ENCODE results near the gene TEC. TPM values are rescaled to one million over a fixed set of nuclear protein-coding genes. Genes with fewer than 3 reads are reported as not detected.

The TEC gene
- total RNA-seq, 2 experiments from 2014 or later, result 2.8 TPM

DNA sequence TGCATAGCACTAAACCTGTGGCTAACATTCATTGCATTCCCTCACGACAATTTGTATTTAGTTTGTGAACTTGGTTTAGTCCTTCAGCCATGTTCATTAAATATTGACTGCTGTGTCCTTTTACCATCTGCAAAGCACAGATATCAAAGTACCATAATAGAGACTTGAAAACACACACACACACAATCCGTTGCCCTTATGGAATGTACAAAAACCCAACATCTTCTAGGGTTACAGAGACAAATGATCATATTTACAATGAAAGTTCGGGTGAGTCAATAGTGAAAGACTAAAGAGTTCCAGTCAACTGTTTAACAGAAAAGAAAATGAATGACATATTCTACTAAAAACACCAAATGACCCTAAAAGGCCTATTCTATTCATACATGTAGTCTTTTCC, 84.8 kb downstream of the TEC start:
- H3K27ac Mint-ChIP-seq, result no peak overlapping the region
- CTCF ChIA-PET, result no interaction called here
- TF ChIP-seq, protein P1, sequence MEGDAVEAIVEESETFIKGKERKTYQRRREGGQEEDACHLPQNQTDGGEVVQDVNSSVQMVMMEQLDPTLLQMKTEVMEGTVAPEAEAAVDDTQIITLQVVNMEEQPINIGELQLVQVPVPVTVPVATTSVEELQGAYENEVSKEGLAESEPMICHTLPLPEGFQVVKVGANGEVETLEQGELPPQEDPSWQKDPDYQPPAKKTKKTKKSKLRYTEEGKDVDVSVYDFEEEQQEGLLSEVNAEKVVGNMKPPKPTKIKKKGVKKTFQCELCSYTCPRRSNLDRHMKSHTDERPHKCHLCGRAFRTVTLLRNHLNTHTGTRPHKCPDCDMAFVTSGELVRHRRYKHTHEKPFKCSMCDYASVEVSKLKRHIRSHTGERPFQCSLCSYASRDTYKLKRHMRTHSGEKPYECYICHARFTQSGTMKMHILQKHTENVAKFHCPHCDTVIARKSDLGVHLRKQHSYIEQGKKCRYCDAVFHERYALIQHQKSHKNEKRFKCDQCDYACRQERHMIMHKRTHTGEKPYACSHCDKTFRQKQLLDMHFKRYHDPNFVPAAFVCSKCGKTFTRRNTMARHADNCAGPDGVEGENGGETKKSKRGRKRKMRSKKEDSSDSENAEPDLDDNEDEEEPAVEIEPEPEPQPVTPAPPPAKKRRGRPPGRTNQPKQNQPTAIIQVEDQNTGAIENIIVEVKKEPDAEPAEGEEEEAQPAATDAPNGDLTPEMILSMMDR (IDR thresholded peaks at IDR 0.05), result no peak

DNA sequence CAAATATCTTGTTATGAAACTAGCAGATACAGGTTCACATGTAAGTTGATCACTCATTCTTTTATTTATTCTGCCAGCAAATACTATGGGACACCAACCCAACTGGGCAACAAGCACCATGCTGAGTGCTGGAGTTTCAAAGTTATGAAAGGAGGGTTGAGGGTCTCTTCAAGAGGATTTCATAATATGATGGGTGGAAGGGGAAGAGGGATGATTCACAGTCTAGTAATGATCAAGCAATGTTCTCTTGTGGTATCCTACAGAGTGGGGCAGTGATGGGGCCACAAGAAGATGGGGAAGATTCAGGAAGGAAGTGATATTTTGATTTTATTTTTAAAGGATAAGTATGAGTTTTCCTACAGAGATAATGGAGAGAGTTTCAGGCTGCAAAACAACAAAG, 89.4 kb downstream of the TEC start:
- ChIA-PET POLR2A (no interaction called here), CTCF (no interaction called here)
- H3K27me3 Mint-ChIP-seq, result no peaks in the 10 kb centered on the region
- intact Hi-C loops (cut with DNase I, micrococcal nuclease), result no loop called here
- DNase-seq, result no peak
- H3K9me3 Mint-ChIP-seq, result no peaks in the 10 kb centered on the region
- Histone ChIP-seq H3K9me3 (ENCODE audit: control insufficient read depth in 1 of 2, insufficient read depth in 1 of 2, low read length in 2 of 2) (no peaks in the 10 kb centered on the region), H3K27me3 (ENCODE audit: control insufficient read depth in 1 of 2, insufficient read depth in 2 of 2, low read length in 2 of 2) (no peaks in the 10 kb centered on the region), H3K4me1 (ENCODE audit: insufficient read depth, low read length) (no peaks in the 10 kb centered on the region), H3K4me3 (ENCODE audit: low read length) (no peak overlapping the region), H3K27ac (ENCODE audit: low read depth in 1 of 2, low read length in 2 of 2) (no peak overlapping the region), H3K36me3 (ENCODE audit: insufficient read depth, low read length) (no peaks in the 10 kb centered on the region)
- TF ChIP-seq, protein P1 (IDR thresholded peaks at IDR 0.05), result no peak
- ATAC-seq (ENCODE audit: poor library complexity), result no peak
- H3K27ac Mint-ChIP-seq, result no peak overlapping the region
- peaks cover 4% of the 10 kb centered on the region for H3K4me1 Mint-ChIP-seq (ENCODE audit: low read depth)
- no peaks in the 10 kb centered on the region for H3K36me3 Mint-ChIP-seq (ENCODE audit: low read depth)
- no peak overlapping the region for H3K4me3 Mint-ChIP-seq

More for the DNA sequence above, 84.8 kb downstream of the TEC start:
- Mint-ChIP-seq H3K9me3 (no peaks in the 10 kb centered on the region), H3K36me3 (ENCODE audit: low read depth) (no peaks in the 10 kb centered on the region), H3K27me3 (no peaks in the 10 kb centered on the region), H3K4me1 (ENCODE audit: low read depth) (no peaks in the 10 kb centered on the region), H3K4me3 (no peak overlapping the region)
- Histone ChIP-seq H3K36me3 (ENCODE audit: insufficient read depth, low read length) (no peaks in the 10 kb centered on the region), H3K4me3 (ENCODE audit: low read length) (no peak overlapping the region), H3K27ac (ENCODE audit: low read depth in 1 of 2, low read length in 2 of 2) (no peak overlapping the region), H3K9me3 (ENCODE audit: control insufficient read depth in 1 of 2, insufficient read depth in 1 of 2, low read length in 2 of 2) (peaks cover 0 to 4% of the 10 kb centered on the region in 2 experiments), H3K4me1 (ENCODE audit: insufficient read depth, low read length) (no peaks in the 10 kb centered on the region), H3K27me3 (ENCODE audit: control insufficient read depth in 1 of 2, insufficient read depth in 2 of 2, low read length in 2 of 2) (no peaks in the 10 kb centered on the region)
- ATAC-seq (ENCODE audit: poor library complexity), result no peak
- POLR2A ChIA-PET, result no interaction called here
- intact Hi-C loops (cut with DNase I, micrococcal nuclease), result no loop called here
- no peak for DNase-seq

DNA sequence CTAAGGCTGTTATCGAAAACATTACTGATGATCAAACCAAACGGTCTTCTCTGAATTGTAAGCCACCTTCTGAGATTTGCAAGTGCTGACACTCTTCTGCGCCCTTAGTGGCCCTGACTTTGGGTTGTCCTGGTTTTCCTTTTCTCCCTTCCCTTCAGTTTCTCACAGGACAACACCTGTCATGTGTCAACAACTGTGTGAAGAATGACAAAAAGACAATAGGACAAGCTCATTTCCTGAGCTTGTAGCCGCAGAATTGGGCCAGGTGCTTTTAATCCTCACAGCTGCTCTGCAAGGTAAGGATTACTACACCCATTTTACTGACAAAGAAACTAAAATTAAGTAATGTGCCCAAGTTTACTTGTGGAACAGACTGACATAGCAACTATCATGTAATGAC, 90.7 kb downstream of the TEC start:
- DNase-seq (no peak), ATAC-seq (ENCODE audit: poor library complexity) (no peak)
- ChIA-PET POLR2A (no interaction called here), CTCF (no interaction called here)
- no peak overlapping the region for H3K4me3 ChIP-seq (ENCODE audit: low read length)
- intact Hi-C loops (cut with DNase I, micrococcal nuclease), result no loop called here
- no peaks in the 10 kb centered on the region for H3K36me3 ChIP-seq (ENCODE audit: insufficient read depth, low read length)
- H3K9me3 ChIP-seq (ENCODE audit: control insufficient read depth in 1 of 2, insufficient read depth in 1 of 2, low read length in 2 of 2), result no peaks in the 10 kb centered on the region
- H3K4me1 Mint-ChIP-seq (ENCODE audit: low read depth), result peaks cover 4% of the 10 kb centered on the region
- no peaks in the 10 kb centered on the region for H3K27me3 ChIP-seq (ENCODE audit: control insufficient read depth in 1 of 2, insufficient read depth in 2 of 2, low read length in 2 of 2)
- no peaks in the 10 kb centered on the region for H3K36me3 Mint-ChIP-seq (ENCODE audit: low read depth)
- H3K9me3 Mint-ChIP-seq, result no peaks in the 10 kb centered on the region
- no peak overlapping the region for H3K27ac ChIP-seq (ENCODE audit: low read depth in 1 of 2, low read length in 2 of 2)
- H3K4me3 Mint-ChIP-seq, result no peak overlapping the region
- no peaks in the 10 kb centered on the region for H3K27me3 Mint-ChIP-seq
- TF ChIP-seq, protein P1 (IDR thresholded peaks at IDR 0.05), result no peak
- no peak overlapping the region for H3K27ac Mint-ChIP-seq
- no peaks in the 10 kb centered on the region for H3K4me1 ChIP-seq (ENCODE audit: insufficient read depth, low read length)
